Parathyroid adenoma (tissue), 2 donors: ENCODE results near the gene KSR1.

Experiments used
- H2AFZ ChIP-seq: fragments of 300-600 bp; sonication (generic); one replicate; pipeline ENCODE4 v1.7.0; 2017; ENCODE audit warnings: antibody characterized with exemption, mild to moderate bottlenecking
- H3K27ac ChIP-seq: fragments of 300-600 bp; sonication (generic); one replicate; pipeline ENCODE4 v1.7.0; 2017
- H3K27me3 ChIP-seq: fragments of 300-600 bp; sonication (generic); one replicate; pipeline ENCODE4 v1.7.0; 2017; ENCODE audit warnings: low read length; ENCODE audit not compliant: control insufficient read depth, insufficient read depth
- H3K36me3 ChIP-seq: fragments of 300-600 bp; sonication (generic); one replicate; pipeline ENCODE4 v1.7.0; 2017; ENCODE audit warnings: low read length; ENCODE audit not compliant: control insufficient read depth, insufficient read depth
- H3K4me1 ChIP-seq: fragments of 300-600 bp; sonication (generic); one replicate; pipeline ENCODE4 v1.7.0; 2017; ENCODE audit warnings: control low read depth
- H3K4me2 ChIP-seq: fragments of 300-600 bp; sonication (generic); one replicate; pipeline ENCODE4 v1.7.0; 2017; ENCODE audit warnings: low read length
- H3K4me3 ChIP-seq: fragments of 300-600 bp; sonication (generic); one replicate; pipeline ENCODE4 v1.7.0; 2017; ENCODE audit warnings: low read depth, low read length
- H3K79me2 ChIP-seq: fragments of 300-600 bp; sonication (generic); one replicate; pipeline ENCODE4 v1.7.0; 2017; ENCODE audit warnings: control low read depth
- H3K9ac ChIP-seq: fragments of 300-600 bp; sonication (generic); one replicate; pipeline ENCODE4 v1.7.0; 2017; ENCODE audit warnings: mild to moderate bottlenecking
- H3K9me3 ChIP-seq: fragments of 300-600 bp; sonication (generic); one replicate; pipeline ENCODE4 v1.7.0; 2017; ENCODE audit warnings: low read length; ENCODE audit not compliant: control insufficient read depth
- TF ChIP-seq, protein P1 (sequence below): fragments of 300-600 bp; sonication (generic); IDR thresholded peaks from one replicate; pipeline ENCODE4 v1.7.0; 2017; ENCODE audit warnings: antibody characterized with exemption, mild to moderate bottlenecking
- donor health status: primary hyperparathyroidism.

Gene KSR1

DNA sequence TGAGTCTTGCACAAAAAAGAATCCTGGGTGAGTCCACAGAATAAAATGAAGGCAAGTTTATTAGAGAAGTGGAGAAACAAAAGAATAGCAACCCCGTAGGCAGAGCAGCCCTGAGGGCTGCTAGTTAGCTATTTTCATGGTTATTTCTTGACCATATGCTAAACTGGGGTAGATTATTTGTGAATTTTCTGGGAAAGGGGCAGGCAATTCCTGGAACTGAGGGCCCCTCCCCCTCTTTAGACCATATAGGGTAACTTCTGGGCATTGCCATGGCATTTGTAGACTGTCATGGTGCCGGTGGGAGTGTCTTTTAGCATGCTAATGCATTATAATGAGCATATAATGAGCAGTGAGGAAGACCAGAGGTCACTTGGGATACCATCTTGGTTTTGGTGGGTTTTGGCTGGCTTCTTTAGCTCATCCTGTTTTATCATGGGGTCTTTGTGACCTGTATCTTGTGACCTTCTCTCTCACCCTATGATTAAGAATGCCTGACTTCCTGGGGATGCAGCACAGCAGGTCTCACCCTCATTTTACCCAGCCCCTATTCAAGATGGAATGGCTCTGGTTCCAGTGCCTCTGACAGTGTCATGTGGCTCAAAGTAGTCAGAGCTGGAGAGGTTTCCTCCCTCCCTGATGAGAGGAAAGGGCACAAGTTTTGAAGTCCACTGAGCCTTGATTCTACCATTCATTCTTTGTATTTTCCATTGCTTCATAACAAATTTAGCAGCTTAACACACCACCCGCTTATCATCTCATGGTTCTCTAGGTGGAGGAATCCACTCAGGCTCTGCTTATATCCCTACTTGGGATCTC, 119.1 kb downstream of the KSR1 start:
- Histone ChIP-seq H3K36me3 (no peaks in the 10 kb centered on the region), H3K79me2 (peaks cover 7% of the 10 kb centered on the region), H3K27ac (no peak overlapping the region), H3K9ac (no peak overlapping the region), H3K4me1 (peaks cover 23% of the 10 kb centered on the region), H3K4me3 (no peak overlapping the region), H3K9me3 (no peaks in the 10 kb centered on the region), H2AFZ (no peak overlapping the region), H3K4me2 (no peak overlapping the region), H3K27me3 (no peaks in the 10 kb centered on the region)
- TF ChIP-seq, protein P1, sequence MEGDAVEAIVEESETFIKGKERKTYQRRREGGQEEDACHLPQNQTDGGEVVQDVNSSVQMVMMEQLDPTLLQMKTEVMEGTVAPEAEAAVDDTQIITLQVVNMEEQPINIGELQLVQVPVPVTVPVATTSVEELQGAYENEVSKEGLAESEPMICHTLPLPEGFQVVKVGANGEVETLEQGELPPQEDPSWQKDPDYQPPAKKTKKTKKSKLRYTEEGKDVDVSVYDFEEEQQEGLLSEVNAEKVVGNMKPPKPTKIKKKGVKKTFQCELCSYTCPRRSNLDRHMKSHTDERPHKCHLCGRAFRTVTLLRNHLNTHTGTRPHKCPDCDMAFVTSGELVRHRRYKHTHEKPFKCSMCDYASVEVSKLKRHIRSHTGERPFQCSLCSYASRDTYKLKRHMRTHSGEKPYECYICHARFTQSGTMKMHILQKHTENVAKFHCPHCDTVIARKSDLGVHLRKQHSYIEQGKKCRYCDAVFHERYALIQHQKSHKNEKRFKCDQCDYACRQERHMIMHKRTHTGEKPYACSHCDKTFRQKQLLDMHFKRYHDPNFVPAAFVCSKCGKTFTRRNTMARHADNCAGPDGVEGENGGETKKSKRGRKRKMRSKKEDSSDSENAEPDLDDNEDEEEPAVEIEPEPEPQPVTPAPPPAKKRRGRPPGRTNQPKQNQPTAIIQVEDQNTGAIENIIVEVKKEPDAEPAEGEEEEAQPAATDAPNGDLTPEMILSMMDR, result no peak

DNA sequence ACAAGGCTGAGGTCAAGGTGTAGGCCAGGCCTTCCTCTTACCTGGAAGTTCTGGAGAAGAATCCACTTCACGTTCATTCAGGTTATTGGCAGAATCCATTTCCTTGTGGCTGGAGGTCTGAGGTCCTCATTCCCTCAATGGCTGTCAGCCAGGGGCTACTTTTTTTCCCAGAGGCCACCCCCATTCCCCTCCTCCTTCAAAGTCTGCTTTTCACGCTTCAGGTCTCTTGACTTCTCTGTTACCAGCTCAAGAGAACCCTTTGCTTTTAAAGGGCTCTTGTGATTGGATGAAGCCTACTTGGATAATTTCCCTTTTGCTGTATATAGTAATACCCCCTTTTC, 119.6 kb downstream of the KSR1 start:
- Histone ChIP-seq H3K4me3 (no peak overlapping the region), H3K4me1 (peaks cover 18% of the 10 kb centered on the region), H3K27ac (no peak overlapping the region), H3K9me3 (no peaks in the 10 kb centered on the region), H3K36me3 (no peaks in the 10 kb centered on the region), H3K27me3 (no peaks in the 10 kb centered on the region), H3K4me2 (no peak overlapping the region), H3K9ac (no peak overlapping the region), H3K79me2 (peaks cover 7% of the 10 kb centered on the region), H2AFZ (no peak overlapping the region)
- TF ChIP-seq, protein P1, result no peak

DNA sequence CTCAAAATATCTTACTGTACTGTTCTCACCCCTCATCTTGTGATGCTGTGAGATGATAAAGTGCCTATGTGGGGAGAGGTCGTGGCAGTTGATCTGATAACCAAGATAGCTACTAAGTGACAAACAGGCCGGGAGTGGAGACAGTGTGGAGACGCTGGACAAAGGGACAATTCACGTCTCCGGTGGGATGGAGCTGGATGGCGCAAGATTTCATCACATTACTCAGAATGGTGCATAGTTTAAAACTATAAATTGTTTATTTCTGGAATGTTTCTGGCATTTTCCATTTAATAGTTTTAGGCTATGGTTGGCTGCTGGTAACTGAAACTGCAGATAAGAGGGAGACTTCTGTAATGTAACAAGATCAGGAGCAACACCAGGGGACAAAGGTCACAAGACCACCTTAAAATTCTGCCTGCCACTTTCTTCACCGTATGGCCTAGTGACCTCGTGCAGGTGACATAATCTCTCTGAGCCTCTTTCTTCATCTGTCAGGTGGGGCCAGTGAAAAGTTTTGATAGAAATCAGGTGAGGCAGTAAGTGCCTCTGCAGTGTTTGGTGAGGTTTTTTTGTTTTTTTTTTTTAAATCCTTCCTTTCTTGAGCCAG, 120.3 kb downstream of the KSR1 start:
- H3K27me3 ChIP-seq, result no peaks in the 10 kb centered on the region
- no peak overlapping the region for H3K9ac ChIP-seq
- H3K9me3 ChIP-seq, result no peaks in the 10 kb centered on the region
- H3K4me3 ChIP-seq, result no peak overlapping the region
- H2AFZ ChIP-seq, result peak overlapping the region; percentile 45
- H3K4me2 ChIP-seq, result no peak overlapping the region
- H3K79me2 ChIP-seq, result peaks cover 7% of the 10 kb centered on the region
- H3K36me3 ChIP-seq, result no peaks in the 10 kb centered on the region
- TF ChIP-seq, protein P1, result no peak
- peaks cover 18% of the 10 kb centered on the region for H3K4me1 ChIP-seq
- H3K27ac ChIP-seq, result peak overlapping the region; percentile 29

DNA sequence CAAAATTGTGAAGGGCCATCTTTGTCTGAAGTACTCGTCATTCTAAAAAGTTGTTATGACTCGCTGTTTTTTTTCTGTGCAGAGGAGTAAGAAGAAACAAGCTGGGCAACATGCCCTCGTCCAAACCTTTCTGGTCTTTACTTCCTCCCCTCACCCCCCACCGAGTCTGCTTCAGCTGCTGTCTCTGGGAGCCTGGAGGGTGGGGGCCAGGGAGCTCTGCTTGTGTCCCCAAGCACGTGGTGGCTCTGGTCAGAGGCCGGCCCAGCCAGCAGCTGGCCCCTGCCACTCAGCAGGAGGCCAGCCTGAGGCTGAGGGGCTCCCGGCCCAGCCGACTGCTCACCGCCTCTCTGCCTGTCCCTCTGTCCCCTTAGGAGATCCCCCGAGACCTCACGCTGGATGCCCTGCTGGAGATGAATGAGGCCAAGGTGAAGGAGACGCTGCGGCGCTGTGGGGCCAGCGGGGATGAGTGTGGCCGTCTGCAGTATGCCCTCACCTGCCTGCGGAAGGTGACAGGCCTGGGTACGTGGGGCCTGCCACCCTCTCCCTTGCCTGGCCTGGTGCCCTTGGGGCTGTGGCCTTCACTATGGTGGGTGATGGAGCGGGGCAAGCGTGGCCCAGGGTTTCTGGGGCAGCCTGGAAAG, 121.0 kb downstream of the KSR1 start:
- H3K9me3 ChIP-seq, result no peaks in the 10 kb centered on the region
- H3K27me3 ChIP-seq, result no peaks in the 10 kb centered on the region
- TF ChIP-seq, protein P1, result no peak
- peak overlapping the region; percentile 29 for H3K27ac ChIP-seq
- no peak overlapping the region for H3K4me2 ChIP-seq
- peak overlapping the region; percentile 45 for H2AFZ ChIP-seq
- H3K4me1 ChIP-seq, result peaks cover 18% of the 10 kb centered on the region
- no peaks in the 10 kb centered on the region for H3K36me3 ChIP-seq
- H3K4me3 ChIP-seq, result no peak overlapping the region
- H3K79me2 ChIP-seq, result peaks cover 2% of the 10 kb centered on the region
- no peak overlapping the region for H3K9ac ChIP-seq
